IMR-90 (cell line): ENCODE data around the gene SF3B3.

ENCODE experiments used
- CEBPB ChIP-seq: IDR thresholded peaks from 2 replicates; pipeline ENCODE4 v1.6.1; 2012; ENCODE audit warnings: low read depth, low read length, improper control_type of control experiment
- FOS ChIP-seq: fragments of 150-350 bp; IDR thresholded peaks from 2 replicates; pipeline ENCODE4 v1.6.1; 2016; ENCODE audit warnings: low read depth, low read length
- MAFK ChIP-seq: IDR thresholded peaks from 2 replicates; pipeline ENCODE4 v1.6.1; 2012; ENCODE audit warnings: low read depth, low read length, improper control_type of control experiment
- MAZ ChIP-seq: IDR thresholded peaks from 2 replicates; pipeline ENCODE4 v1.6.1; 2012; ENCODE audit warnings: low read depth, mild to moderate bottlenecking, low read length, improper control_type of control experiment, moderate library complexity, borderline replicate concordance
- POLR2A ChIP-seq: IDR thresholded peaks from 2 replicates; pipeline ENCODE4 v1.6.1; 2012; ENCODE audit warnings: mild to moderate bottlenecking, low read depth, low read length
- RAD21 ChIP-seq: IDR thresholded peaks from 2 replicates; pipeline ENCODE4 v1.6.1; 2012; ENCODE audit warnings: low read length, improper control_type of control experiment
- RFX5 ChIP-seq: IDR thresholded peaks from 2 replicates; pipeline ENCODE4 v1.8.0; 2012; ENCODE audit warnings: low read depth, mild to moderate bottlenecking, low read length, moderate library complexity
- USF2 ChIP-seq: fragments of 150-350 bp; IDR thresholded peaks from 2 replicates; pipeline ENCODE4 v1.6.1; 2017; ENCODE audit warnings: mild to moderate bottlenecking, antibody characterized with exemption, low read length, low read depth
- TF ChIP-seq, protein P1 (sequence below): fragments of 150-350 bp; IDR thresholded peaks from 2 replicates; pipeline ENCODE4 v1.6.1; 2016; ENCODE audit warnings: low read depth, mild to moderate bottlenecking, low read length, moderate library complexity, borderline replicate concordance
- TF ChIP-seq, protein P2 (sequence below): conservative IDR thresholded peaks from 2 replicates; pipeline ENCODE4 v1.5.1; 2012; ENCODE audit warnings: mild to moderate bottlenecking, low read depth, low read length, improper control_type of control experiment

GRCh38 chr16:70481929-70482536 is 41.6 kb upstream of the SF3B3 start:
- TF ChIP-seq, protein P1, sequence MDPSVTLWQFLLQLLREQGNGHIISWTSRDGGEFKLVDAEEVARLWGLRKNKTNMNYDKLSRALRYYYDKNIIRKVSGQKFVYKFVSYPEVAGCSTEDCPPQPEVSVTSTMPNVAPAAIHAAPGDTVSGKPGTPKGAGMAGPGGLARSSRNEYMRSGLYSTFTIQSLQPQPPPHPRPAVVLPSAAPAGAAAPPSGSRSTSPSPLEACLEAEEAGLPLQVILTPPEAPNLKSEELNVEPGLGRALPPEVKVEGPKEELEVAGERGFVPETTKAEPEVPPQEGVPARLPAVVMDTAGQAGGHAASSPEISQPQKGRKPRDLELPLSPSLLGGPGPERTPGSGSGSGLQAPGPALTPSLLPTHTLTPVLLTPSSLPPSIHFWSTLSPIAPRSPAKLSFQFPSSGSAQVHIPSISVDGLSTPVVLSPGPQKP, result no peak
- no peak for TF ChIP-seq POLR2A
- TF ChIP-seq, protein P2, sequence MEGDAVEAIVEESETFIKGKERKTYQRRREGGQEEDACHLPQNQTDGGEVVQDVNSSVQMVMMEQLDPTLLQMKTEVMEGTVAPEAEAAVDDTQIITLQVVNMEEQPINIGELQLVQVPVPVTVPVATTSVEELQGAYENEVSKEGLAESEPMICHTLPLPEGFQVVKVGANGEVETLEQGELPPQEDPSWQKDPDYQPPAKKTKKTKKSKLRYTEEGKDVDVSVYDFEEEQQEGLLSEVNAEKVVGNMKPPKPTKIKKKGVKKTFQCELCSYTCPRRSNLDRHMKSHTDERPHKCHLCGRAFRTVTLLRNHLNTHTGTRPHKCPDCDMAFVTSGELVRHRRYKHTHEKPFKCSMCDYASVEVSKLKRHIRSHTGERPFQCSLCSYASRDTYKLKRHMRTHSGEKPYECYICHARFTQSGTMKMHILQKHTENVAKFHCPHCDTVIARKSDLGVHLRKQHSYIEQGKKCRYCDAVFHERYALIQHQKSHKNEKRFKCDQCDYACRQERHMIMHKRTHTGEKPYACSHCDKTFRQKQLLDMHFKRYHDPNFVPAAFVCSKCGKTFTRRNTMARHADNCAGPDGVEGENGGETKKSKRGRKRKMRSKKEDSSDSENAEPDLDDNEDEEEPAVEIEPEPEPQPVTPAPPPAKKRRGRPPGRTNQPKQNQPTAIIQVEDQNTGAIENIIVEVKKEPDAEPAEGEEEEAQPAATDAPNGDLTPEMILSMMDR, result no peak
- TF ChIP-seq RAD21, result no peak; the same call in 1 of the 2 replicates
- no peak for TF ChIP-seq CEBPB
- TF ChIP-seq FOS, result no peak
- TF ChIP-seq MAFK, result no peak
- no peak for TF ChIP-seq RFX5
- TF ChIP-seq USF2, result no peak
- TF ChIP-seq MAZ, result no peak
